Osteoblast (primary cell): ENCODE data around the gene PML. TPM values are rescaled to one million over a fixed set of nuclear protein-coding genes. Genes with fewer than 3 reads are reported as not detected.

Experiments used
- DNase-seq: peaks from one replicate; pipeline ENCODE4 v3.0.0; 2011; ENCODE audit warnings: low spot score, mixed read lengths; ENCODE audit not compliant: insufficient read length; ENCODE audit errors: missing footprints
- H2AFZ ChIP-seq: 2 replicates; pipeline ENCODE4 v1.6.0; 2011; ENCODE audit warnings: mild to moderate bottlenecking, low read length
- H3K27ac ChIP-seq: 2 replicates; pipeline ENCODE4 v1.5.1; 2011; ENCODE audit warnings: mild to moderate bottlenecking, low read depth, low read length, moderate library complexity
- H3K27me3 ChIP-seq: 2 replicates; pipeline ENCODE4 v1.6.0; 2012; ENCODE audit warnings: mild to moderate bottlenecking, control low read depth, inconsistent platforms, low read length, moderate library complexity; ENCODE audit not compliant: insufficient read depth
- H3K36me3 ChIP-seq: 2 replicates; pipeline ENCODE4 v1.5.1; 2011; ENCODE audit warnings: mild to moderate bottlenecking, low read length, control low read depth, moderate library complexity; ENCODE audit not compliant: insufficient read depth
- H3K4me1 ChIP-seq: 2 replicates; pipeline ENCODE4 v1.5.1; 2011; ENCODE audit warnings: mild to moderate bottlenecking, low read length, control low read depth, moderate library complexity; ENCODE audit not compliant: insufficient read depth
- H3K4me2 ChIP-seq: 2 replicates; pipeline ENCODE4 v1.6.0; 2011; ENCODE audit warnings: mild to moderate bottlenecking, low read length; ENCODE audit not compliant: insufficient read depth
- H3K4me3 ChIP-seq: fragments of 200-600 bp; sonication (generic); 3 replicates; pipeline ENCODE4 v1.5.1; 2012; ENCODE audit warnings: mild to moderate bottlenecking, low read length, inconsistent platforms; ENCODE audit not compliant: insufficient read depth
- H3K79me2 ChIP-seq: 2 replicates; pipeline ENCODE4 v1.6.0; 2012; ENCODE audit warnings: mild to moderate bottlenecking, low read length, control low read depth, inconsistent platforms; ENCODE audit not compliant: insufficient read depth
- H3K9me3 ChIP-seq: 2 replicates; pipeline ENCODE4 v1.5.1; 2011; ENCODE audit warnings: low read depth, low read length, control low read depth
- H4K20me1 ChIP-seq: 2 replicates; pipeline ENCODE4 v1.6.0; 2012; ENCODE audit warnings: mild to moderate bottlenecking, low read length, control low read depth; ENCODE audit not compliant: insufficient read depth
- CTCF ChIP-seq: IDR thresholded peaks from 2 replicates; pipeline ENCODE4 v1.5.1; 2011; ENCODE audit warnings: mild to moderate bottlenecking, low read depth, low read length, moderate library complexity; ENCODE audit errors: extremely low read depth
- total RNA-seq: library from RNA; depleted of rRNA; stranded (reverse); fragments of >200 nt; gene quantifications from 2 replicates; pipeline ENCODE4 v1.2.3, GENCODE V29; 2012

The PML gene
- total RNA-seq, 1 donor = 46.7 TPM

DNA sequence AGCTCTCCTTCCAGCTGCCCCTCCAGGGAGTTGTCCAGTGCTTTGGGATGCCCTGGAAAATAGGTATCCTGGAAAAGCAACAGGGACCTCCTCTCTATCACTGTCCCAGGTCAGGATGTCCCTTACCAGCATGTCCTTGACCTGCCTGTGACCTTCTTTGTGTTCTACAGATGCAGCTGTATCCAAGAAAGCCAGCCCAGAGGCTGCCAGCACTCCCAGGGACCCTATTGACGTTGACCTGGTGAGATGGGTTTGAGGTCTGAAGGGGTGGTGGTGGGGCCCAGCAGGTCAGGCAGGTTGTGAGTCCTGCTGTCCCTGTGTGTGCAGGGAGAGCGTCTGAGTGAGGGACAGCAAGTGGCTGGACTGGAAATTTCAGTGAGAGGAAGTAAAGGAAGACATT is 30.2 kb downstream of the PML start:
- Histone ChIP-seq H3K27me3 (no peaks in the 10 kb centered on the region), H3K4me3 (no peak overlapping the region), H3K4me1 (peaks cover 16% of the 10 kb centered on the region), H3K4me2 (no peak overlapping the region), H3K36me3 (peaks cover 71% of the 10 kb centered on the region), H3K79me2 (peaks cover 60% of the 10 kb centered on the region), H4K20me1 (peaks cover 56% of the 10 kb centered on the region), H2AFZ (no peak overlapping the region), H3K9me3 (no peaks in the 10 kb centered on the region), H3K27ac (no peak overlapping the region)
- DNase-seq = no peak
- TF ChIP-seq CTCF = no peak

DNA sequence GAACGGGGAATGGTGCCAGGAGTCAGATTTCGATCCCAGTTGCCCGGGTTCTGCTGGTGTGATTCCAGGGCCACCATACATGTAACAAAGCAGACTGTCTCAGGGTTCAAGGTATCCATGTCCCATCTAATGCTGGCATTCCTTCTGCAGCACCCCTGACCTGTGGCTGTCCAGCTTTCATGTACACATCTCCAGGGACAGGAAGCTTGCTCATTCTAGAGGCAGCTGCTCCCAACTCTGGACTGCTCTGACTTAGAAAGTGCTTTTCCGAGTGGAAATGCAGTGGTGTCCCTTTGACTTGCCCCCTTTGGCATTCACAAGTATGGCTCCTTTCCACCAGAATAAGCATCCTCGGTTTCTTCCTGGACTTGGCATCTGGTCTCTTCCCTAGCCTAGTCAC is 30.9 kb downstream of the PML start:
- DNase-seq = peak; percentile 92
- Histone ChIP-seq H3K4me3 (no peak overlapping the region), H3K27ac (peak overlapping the region; percentile 23), H3K27me3 (no peaks in the 10 kb centered on the region), H3K36me3 (peaks cover 77% of the 10 kb centered on the region), H4K20me1 (peaks cover 49% of the 10 kb centered on the region), H3K9me3 (no peaks in the 10 kb centered on the region), H3K4me1 (peaks cover 16% of the 10 kb centered on the region), H2AFZ (no peak overlapping the region), H3K4me2 (peak overlapping the region; percentile 2), H3K79me2 (peaks cover 55% of the 10 kb centered on the region)
- TF ChIP-seq CTCF = no peak

- DNase-seq = no peak
- H3K36me3 ChIP-seq = peaks cover 72% of the 10 kb centered on the region
- no peaks in the 10 kb centered on the region for H3K27me3 ChIP-seq
- no peaks in the 10 kb centered on the region for H3K9me3 ChIP-seq
- H3K4me1 ChIP-seq = peaks cover 16% of the 10 kb centered on the region
- no peak for TF ChIP-seq CTCF
- H3K27ac ChIP-seq = no peak overlapping the region
- no peak overlapping the region for H2AFZ ChIP-seq
- no peak overlapping the region for H3K4me3 ChIP-seq
- peaks cover 40% of the 10 kb centered on the region for H3K79me2 ChIP-seq
- no peak overlapping the region for H3K4me2 ChIP-seq
- H4K20me1 ChIP-seq = peaks cover 43% of the 10 kb centered on the region
Measured at GRCh38 chr15:74027688-74028087, 33.2 kb downstream of the PML start.

DNA sequence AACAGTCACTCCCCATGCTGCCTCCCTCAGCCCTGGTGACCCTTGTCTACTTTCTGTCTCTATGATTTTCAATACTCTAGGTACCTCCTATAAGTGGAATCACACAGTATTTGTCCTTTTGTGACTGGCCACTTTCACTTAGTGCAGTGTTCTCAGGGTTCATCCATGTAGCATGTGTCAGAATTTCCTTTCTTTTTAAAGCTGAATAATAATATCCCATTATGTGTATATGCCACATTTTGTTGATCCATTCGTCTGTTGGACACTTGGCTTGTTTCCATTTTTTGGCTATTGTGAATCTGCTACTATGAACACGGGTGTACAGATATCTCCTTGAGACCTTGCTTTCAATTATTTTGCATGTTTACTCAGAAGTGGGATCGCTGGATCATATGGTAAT is 34.1 kb downstream of the PML start:
- no peak overlapping the region for H3K4me3 ChIP-seq
- H4K20me1 ChIP-seq = peaks cover 39% of the 10 kb centered on the region
- no peaks in the 10 kb centered on the region for H3K9me3 ChIP-seq
- DNase-seq = no peak
- H3K4me1 ChIP-seq = peaks cover 16% of the 10 kb centered on the region
- H3K4me2 ChIP-seq = no peak overlapping the region
- peaks cover 31% of the 10 kb centered on the region for H3K79me2 ChIP-seq
- H3K27ac ChIP-seq = no peak overlapping the region
- no peaks in the 10 kb centered on the region for H3K27me3 ChIP-seq
- TF ChIP-seq CTCF = no peak
- peaks cover 71% of the 10 kb centered on the region for H3K36me3 ChIP-seq
- no peak overlapping the region for H2AFZ ChIP-seq
